Stimulated activated CD8-positive, alpha-beta memory T cell treated with anti-CD3 and anti-CD28 coated beads, Interleukin-4, amount 100 ng/mL, for 24 hours (primary cell): Measurements from ENCODE around the gene ASXL2.
"Not testable (repeated sequence)": the region's sequence is repeated elsewhere in the genome, so short reads cannot be mapped to it uniquely, and the experiment has no call there.

ENCODE experiments used
- DNase-seq: peaks from one replicate; pipeline ENCODE4 v3.0.0-alpha.2; 2020; ENCODE audit warnings: low read depth

The ASXL2 gene

DNA sequence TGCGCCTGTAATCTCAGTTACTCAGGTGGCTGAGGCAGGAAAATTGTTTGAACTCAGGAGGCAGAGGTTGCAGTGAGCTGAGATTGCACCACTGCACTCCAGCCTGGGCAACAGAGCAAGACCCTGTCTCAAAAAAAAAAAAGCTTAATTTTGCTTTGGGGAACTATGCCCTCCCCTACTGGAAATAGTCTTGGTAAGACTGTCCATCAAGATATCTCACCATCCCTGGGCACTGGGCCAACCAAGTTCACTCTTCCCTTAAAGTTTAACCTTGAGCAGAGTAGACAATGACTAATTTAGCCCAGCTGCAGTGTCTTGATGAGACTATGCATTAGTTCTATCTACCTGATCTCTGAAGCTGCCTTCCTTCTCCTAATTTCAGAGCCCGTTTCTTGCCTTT lies 44.7 kb downstream of the ASXL2 start:
- no peak for DNase-seq

DNA sequence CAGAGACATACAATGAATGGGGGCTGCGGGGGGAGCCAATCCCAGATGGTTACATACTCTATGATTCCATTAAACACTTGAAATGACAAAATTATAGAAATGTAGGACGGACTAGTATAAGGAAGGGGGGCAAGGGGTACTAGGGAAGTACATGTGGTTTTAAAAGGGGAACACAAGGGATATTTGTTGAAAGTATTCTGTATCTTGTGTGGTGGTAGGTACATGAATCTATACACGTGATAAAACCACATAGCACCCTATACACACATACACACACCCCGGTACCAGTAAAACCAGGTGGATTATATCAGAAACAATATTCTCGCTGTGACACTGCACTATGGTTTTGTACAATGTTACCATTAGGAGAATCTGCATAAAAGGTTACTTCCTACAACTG lies 45.4 kb downstream of the ASXL2 start:
- DNase-seq, result no peak

DNA sequence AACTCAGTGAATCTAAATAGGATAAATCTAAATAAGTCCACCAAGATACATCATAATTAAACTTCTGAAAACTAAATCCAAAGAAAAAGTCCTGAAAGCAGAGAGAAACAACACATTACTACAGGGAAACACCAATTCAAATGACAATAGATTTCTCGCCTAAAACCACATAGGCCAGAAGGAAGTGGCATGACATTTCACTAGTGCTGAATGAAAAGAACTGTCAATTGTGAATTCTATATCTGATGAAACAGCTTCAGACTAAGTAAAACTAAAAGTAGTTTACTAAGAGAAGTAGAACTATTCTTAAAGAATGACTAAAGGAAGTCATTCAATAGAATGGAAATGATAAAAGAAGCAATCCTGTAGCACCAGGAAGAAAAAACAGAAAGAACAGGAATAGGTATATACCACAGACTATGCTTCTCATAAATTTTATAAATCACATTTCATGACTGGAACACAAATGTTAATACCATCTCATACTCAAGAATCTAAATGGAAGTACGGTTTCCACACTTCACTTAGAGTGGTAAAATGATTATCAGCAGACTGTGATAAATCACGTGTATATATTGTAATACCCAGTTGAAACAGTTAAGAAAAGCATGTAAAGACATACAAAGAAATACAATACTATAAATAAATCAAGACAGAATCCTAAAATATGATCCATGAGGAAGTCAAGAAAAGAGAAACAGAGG lies 46.4 kb downstream of the ASXL2 start:
- DNase-seq, result no peak

DNA sequence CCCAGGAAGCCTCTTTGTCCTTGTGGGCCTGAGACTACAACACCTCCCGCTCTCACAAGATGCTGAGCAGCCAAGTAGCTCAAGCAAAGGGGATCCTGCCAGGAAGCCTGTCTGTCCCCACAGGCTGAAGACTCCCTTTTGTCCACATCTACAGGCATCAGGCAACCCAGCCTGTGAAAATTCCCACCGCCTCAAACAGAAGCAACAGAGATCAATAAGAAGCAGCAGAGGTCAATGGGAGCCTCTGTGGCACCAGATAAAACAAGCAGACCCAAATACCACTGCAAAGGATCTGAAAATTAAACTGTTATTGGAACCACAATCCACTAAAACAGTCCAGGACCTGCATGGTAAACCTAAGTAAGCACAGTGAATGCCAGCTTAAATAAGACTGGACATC lies 48.5 kb downstream of the ASXL2 start:
- no peak for DNase-seq

DNA sequence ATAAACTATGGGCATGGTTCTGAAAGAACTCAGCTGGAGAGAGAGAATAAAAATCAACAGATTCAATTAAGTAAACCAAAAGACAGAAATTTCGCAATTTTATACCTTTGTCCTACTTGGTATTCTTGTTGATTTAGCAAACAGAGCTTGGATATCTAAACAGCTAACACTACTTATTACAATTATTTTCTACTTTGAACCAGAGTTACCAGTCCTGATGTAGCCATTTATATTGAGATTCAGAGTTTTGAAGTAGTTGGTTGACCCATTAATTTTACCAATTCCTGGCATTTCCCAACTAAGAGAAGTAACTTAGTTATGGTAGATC lies 48.9 kb downstream of the ASXL2 start:
- DNase-seq, result no peak

DNA sequence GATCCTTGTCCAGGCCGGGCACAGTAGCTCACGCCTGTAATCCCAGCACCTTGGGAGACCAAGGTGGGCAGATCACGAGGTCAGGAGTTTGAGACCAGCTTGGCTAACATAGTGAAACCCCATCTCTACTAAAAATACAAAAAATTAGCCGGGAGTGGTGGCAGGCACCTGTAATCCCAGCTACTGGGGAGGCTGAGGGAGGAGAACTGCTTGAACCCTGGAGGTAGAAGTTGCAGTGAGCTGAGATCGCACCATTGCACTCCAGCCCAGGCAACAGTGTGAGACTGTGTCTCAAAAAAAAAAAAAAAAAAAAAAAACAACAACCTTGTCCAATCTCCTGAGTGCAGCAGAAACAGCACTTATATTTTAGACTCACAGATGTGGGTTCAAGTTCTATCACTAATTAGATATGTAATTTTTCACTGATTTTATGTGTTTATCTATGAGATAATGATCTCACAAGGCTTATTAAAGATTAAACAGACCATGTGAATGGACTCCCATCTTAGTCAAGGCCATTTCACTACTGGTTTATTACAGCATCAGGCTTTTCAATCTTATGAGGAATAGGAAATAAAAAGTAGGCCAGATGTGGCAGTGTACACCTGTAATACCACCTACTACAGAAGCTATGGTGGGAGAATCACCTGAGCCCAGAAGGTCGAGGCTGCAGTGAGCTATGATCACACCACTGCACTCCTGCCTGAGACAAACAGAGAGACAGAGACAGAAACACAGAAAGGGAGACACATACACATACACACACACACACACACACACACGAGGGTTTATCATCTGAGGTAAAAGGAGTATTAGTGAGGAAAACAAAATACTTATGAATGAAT lies 49.5 kb downstream of the ASXL2 start:
- not testable (repeated sequence) for DNase-seq

DNA sequence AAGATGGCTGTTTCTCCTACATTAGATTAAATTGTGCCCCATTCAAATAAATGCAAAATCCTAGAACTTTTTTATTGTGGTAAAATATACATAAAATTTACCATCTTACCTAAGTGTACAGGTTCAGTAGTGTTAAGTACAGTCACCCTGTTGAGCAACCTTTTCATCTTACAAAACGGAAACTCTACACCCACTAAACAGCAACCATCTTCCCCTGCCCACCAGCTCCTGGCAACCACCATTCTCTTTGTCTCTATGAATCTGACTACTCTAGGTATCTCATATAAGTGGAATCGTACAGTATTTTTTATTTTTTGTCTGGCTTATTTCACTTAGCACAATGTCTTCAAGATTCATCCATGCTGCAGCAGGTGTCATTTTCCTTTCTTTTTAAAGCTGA lies 53.0 kb downstream of the ASXL2 start:
- DNase-seq, result peak; percentile 19

DNA sequence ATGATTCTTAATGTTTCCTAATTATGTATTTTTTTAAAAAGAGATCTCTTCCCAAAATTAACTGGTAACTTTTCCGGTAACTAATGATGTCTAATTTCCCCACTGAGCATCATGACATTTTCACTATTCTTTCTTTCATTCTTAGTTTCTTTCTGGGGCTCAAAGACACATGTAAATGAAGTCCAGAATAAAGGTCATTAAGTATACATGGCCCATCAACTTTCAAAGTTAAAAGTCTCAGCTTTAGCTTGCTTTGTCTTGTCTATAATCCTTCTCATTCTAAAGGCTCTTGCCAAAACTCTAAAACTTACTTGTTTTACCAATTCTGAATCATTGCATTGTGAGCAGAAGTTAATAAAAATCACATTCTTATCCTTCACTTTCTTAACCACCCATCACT lies 53.6 kb downstream of the ASXL2 start:
- DNase-seq, result no peak

DNA sequence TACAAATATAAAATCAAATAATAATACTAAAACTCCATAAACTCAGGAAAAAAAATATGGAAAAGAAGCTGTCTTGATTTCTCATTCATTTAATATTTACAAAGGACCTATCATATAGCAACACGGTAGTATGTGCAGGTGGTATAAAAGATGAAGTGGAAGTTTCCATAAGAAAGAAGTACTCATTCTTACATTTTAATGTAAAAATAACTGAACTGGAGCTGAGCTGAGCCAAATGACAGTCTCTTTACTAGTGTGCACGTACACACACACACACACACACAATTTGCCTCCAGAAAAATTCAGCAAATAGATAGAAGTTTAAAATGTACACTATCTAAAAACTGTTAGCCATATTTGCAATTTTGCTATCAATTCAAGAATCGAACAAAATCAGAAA lies 54.1 kb downstream of the ASXL2 start:
- DNase-seq, result no peak

DNA sequence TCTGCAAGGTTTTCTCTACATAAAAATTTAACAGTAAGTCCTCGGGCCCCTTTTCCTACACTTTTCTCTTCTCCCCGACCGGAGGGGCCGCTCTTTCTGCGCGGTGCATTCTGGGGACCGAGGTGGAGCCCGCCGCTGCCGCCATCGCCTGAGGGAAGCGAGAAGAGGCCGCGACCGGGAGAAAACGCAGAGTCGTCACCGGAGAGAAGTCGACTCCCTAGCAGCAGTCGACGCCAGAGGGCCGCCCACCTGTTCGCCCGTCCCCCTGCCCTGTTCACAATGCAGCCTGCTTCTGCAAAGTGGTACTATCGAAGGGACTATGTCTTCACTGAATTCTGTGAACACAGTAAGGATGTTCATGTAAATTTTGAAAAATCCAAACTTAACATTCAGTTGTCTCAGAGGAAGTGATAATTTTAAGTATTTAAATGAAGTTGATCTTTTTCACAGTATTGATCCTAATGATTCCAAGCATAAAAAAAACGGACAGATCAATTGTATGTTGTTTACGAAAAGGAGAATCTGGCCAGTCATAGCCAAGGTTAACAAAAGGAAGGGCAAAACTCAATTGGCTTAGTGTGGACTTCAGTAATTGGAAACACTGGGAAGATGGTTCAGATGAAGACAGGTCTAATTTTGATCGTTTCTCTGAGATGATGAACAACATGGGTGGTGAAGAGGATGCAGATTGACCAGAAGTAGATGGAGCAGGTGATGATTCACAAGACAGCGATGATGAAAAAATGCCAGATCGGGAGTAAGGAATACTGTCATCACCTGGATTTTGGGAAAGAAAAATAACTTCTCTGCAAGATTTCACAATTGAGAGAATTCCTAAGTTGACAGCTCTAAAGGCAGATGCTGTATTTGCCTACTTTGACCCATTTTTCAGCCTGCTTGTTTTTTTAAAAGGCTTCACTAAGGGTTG lies 55.8 kb downstream of the ASXL2 start:
- DNase-seq, result peak; percentile 58

DNA sequence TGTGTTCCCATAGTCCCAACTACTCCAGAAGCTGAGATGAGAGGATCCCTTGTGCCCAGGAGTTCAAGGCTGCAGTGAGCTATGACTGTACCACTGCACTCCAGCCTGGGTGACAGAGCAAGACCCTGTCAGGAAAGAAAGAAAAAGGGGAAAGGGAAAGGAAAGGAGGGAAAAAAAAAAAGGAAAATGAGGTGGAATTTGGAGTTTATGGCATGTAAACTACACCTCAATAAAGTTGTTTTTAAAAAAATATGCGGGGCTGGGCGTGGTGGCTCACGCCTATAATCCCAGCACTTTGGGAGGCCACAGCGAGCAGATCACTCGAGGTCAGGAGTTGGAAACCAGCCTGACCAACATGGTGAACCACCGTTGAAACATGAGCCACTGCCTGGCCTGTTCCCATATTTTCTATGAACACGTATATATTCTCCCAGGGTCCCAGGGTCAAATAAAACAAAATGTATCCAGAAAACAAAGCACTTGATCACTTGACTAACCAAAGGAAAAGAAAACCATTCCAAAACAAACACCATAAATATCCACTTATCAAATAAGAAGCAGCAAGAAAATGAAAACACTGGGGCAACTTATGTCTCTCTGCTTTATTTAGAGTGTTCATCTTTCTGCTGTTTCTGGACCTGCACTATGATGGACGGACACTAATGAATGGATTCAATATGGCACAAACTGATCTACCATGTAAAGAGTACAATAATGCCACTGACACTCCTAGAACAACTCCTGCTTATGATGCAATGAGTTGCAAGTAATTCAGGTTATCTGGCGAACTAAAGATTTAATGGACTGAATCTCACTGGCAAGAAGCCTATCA lies 56.8 kb downstream of the ASXL2 start:
- DNase-seq, result no peak

DNA sequence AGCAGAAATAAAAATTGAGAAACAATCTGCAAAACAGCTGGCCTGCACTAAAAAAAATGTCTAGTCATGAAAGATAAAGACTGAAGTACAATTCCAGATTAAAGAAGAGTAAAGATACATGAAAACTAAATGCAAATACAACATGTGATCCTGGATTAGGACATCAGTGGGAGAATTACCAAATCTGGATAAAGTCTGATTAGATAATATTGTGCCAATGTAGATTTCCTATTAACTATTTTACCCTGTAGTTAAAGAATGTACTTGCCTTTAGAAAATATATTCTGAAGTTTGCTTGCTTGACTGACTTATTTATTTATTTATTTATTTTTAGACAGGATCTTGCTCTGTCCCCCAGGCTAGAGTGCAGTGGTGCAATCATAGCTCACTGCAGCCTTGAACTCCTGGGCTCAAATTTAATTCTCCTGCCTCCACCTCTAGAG lies 58.7 kb downstream of the ASXL2 start:
- no peak for DNase-seq

DNA sequence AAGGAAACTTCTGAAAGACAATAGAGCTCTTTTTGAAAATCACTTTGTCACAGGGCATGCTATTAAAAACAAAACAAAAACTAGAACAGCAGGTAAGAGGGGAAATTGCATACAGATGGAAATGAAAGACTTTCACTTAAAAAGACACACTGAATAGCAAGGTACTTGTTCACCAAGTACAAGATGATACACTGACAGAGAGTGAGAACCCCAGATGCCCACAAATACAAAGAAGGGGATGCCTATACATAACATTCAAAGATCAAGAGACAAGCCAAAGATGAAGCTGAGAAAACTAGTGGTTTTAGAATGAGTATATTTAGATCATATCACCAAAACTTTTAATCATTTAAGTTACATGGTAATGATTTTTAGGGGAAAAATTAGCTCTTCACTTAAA lies 60.7 kb downstream of the ASXL2 start:
- no peak for DNase-seq

DNA sequence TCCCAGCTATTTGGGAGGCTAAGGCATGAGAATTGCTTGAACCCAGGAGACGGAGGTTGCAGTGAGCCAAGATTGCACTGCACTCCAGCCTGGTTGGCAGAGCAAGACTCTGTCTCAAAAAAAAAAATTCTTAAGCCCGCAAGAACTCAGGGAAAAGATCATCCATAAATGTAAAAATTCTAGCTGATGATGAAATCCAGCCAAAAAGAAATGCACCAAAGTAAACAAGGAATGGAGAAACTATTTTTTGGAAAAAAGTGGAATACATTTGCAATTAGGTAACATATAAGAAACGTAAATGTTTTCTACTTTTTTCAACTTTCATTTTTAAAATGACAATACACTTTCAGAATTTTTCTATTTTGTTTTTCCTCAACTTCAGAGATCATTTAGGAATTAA lies 61.3 kb downstream of the ASXL2 start:
- DNase-seq, result no peak

DNA sequence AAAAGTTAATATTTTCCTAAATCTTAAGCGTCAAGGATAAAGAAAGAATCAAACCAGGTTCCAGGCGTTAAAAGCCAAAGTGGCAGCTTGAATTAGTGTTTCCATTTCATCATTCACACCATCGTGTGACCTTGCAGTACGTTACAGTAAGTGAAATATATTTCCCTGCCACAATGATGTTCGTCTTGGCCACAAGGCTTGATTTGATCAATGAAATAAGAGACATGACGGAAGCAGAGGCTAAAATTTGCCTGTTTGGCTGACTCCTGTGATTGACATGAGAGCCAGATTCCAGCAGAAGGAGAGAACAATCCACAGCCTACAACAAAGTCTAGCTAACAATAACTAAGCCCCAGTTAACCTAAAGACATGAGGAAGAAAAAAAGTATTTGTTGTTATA lies 62.0 kb downstream of the ASXL2 start:
- DNase-seq, result no peak

DNA sequence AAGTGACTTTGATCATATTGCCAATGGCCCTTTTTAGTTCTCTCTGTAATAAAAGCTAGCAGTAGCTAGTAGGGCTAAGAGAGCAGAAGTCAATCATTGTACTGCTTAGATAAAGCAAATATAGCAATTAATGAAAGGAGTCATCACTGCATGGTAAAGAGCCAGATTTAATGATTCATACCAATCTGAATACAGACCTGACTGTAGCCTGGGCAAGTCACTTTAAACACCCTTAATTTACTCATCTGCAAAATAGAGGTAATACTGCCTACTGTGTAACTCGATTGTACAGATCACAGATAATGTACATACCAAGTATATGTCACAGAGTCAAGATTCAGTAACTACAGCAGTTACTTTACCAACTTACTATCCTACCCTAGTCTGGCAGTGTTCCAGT lies 63.6 kb downstream of the ASXL2 start:
- DNase-seq, result no peak

DNA sequence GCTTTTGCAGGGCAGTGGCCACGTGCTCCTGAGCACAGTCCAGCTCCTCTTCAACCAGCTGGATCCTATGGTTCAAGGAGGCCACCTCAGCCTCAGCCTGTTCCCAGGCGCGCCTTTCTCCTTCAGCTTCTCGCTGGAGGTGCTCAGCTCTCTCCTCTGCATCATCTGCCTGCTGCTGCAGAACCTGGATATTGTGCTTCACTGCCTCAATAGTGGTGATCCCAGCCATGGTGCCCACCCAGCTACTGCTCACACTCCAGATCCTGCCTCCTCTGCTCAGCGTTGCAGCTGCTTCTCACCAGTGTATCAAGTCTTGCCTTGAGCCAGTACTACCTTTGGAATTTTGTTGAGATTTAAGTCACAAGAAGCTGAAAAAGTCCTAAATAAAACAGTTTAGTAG lies 67.9 kb downstream of the ASXL2 start:
- DNase-seq, result no peak

DNA sequence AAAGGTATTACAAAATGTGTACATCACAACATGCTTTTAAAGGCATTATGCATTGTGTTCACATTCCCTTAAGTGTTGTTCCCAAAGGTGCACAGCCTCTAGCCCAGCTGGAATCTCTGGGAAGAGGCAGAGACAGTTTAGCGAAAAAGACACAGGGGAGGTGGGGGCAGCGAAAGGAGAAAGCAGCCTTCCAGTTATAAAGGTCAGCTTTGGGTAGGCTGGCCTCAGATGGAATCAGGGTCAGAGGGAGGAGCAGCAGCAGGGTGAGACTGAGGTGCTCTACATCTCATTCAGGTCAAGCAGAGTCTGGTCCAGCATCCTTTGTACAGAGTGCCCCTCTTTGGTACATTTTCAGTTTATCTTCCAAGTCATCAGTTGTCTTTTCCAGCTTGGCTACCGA lies 68.6 kb downstream of the ASXL2 start:
- DNase-seq, result no peak

DNA sequence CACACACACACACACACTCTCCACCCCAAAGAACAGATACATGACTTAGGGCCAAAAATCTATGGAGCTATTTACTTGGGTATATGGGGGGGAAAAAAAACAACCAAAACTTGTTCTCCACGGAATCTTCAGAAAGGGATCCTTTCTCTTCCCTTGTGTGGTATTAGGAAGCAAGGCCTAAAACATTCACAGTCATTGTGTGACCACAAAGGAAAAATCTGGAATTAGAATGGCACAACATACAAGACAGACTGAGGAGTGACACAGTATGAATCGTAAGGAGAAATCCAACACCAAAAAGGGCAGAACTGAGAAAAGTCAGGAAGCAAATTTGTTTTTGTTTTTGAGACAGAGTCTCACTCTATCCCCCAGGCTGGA lies 70.3 kb downstream of the ASXL2 start:
- no peak for DNase-seq

DNA sequence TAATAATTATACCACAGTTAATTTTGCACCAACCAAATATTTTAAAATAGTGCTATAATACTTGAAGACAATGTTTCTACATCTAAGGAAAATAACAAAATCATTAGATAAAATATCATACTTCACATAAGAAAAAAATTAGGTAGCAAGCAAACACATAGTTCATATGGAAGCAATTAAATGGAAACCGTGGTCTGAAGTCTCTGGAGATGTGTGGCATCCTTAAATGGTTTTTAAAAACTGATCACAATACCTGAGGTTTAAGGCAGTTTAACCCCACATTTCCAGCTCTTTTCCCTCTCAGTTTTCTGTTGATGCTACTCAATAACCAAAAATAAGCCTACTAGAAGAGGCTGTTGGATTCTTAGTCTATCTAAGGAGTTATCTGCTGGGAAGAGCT lies 71.3 kb downstream of the ASXL2 start:
- no peak for DNase-seq

DNA sequence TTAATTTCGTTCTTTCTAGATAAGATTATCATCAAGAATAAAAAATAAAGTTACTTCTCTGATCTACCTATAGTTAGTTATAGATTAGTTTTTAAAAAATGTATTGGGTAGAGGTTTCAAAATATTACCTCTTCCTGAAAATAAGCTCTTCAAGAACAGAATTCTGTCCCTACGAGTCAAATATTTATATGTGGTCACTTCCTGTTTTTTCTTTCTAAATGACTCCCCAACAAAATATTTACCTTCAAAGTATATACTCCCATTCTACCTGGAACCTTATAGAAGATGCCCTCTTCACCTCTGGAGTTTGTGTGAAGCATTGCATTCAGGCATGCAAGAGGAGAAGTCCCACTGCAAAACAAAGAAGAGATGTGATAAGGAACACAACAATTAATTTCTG lies 72.3 kb downstream of the ASXL2 start:
- DNase-seq, result no peak

DNA sequence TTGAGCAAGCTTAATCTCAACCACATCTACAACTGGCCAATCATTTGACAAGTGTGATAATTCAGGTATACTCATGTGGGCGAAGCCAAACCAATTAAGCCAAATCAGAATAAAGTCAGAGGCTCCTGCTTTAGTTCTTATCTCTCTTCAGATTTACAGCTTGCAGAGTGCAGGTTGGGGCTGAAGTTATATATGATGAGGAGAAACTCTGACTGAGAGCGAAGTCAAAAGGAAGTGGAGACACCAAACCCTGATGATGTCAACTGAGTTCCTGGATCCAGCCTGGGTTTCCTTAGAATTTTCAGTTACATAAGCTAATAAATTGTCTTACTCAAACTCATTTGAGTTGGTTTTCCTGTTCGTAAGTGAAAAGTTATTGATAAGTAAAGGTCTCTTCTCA lies 73.9 kb downstream of the ASXL2 start:
- no peak for DNase-seq
